NT2/D1 (cell line): ENCODE results near the gene HMG20B.

Experiments
- SUZ12 ChIP-seq: IDR thresholded peaks from 2 replicates; pipeline ENCODE4 v1.6.1; 2011; ENCODE audit not compliant: insufficient read length, insufficient read depth; ENCODE audit errors: extremely low read depth
- YY1 ChIP-seq: IDR thresholded peaks from 2 replicates; pipeline ENCODE4 v1.6.1; 2011; ENCODE audit not compliant: insufficient read length, insufficient read depth
- ZNF274 ChIP-seq: IDR thresholded peaks from 2 replicates; pipeline ENCODE4 v1.6.1; 2011; ENCODE audit warnings: mild to moderate bottlenecking, low read depth, low read length

- TF ChIP-seq ZNF274: no peak
- TF ChIP-seq YY1: no peak
- TF ChIP-seq SUZ12: no peak
Observed at GRCh38 chr19:3620817-3621547, 48.2 kb downstream of the HMG20B start.
